Brain pericyte (primary cell): ENCODE data around the gene NDUFAF5.
"Not testable (repeated sequence)": the region's sequence is repeated elsewhere in the genome, so short reads cannot be mapped to it uniquely, and the experiment has no call there.

Source experiments
- DNase-seq: peaks from one replicate; pipeline ENCODE4 v3.0.0-alpha.2; 2012; ENCODE audit warnings: low read depth, low spot score

Gene NDUFAF5

GRCh38 chr20:13784893-13785715 is at the start of gene NDUFAF5, which contains the start of gene ESF1:
Gene NDUFAF5, plus strand, starts transcription at chr20:13785028. Its CDS starts 41 bp downstream, at chr20:13785069.
Gene ESF1, minus strand, starts transcription at chr20:13784919. Its CDS starts 1,779 bp downstream, at chr20:13783140.
- peak; percentile 88 for DNase-seq

GRCh38 chr20:13735826-13736225 is 49.0 kb upstream of the NDUFAF5 start:
- no peak for DNase-seq

GRCh38 chr20:13736436-13737191 is 48.2 kb upstream of the NDUFAF5 start:
- DNase-seq, result no peak

GRCh38 chr20:13738187-13738586 is 46.6 kb upstream of the NDUFAF5 start:
- DNase-seq, result not testable (repeated sequence)

- no peak for DNase-seq
Observed at GRCh38 chr20:13739731-13740649, 44.8 kb upstream of the NDUFAF5 start.

GRCh38 chr20:13741879-13742278 is 42.9 kb upstream of the NDUFAF5 start:
- no peak for DNase-seq

- no peak for DNase-seq
Observed at GRCh38 chr20:13744352-13744751, 40.5 kb upstream of the NDUFAF5 start.

GRCh38 chr20:13745784-13746183 is 39.0 kb upstream of the NDUFAF5 start:
- DNase-seq, result no peak

- no peak for DNase-seq
Observed at GRCh38 chr20:13749811-13750210, 35.0 kb upstream of the NDUFAF5 start.

- DNase-seq, result no peak
Observed at GRCh38 chr20:13753436-13754036, 31.3 kb upstream of the NDUFAF5 start.

GRCh38 chr20:13755809-13756208 is 29.0 kb upstream of the NDUFAF5 start:
- DNase-seq, result no peak

GRCh38 chr20:13756551-13756950 is 28.3 kb upstream of the NDUFAF5 start:
- no peak for DNase-seq

GRCh38 chr20:13758884-13759283 is 25.9 kb upstream of the NDUFAF5 start:
- DNase-seq, result no peak

GRCh38 chr20:13760451-13760946 is 24.3 kb upstream of the NDUFAF5 start:
- DNase-seq, result not testable (repeated sequence)

GRCh38 chr20:13765299-13765698 is 19.5 kb upstream of the NDUFAF5 start:
- no peak for DNase-seq

- DNase-seq, result no peak
Observed at GRCh38 chr20:13765868-13766416, 18.9 kb upstream of the NDUFAF5 start.

GRCh38 chr20:13770141-13770540 is 14.7 kb upstream of the NDUFAF5 start:
- DNase-seq, result no peak

GRCh38 chr20:13771853-13772453 is 12.9 kb upstream of the NDUFAF5 start:
- DNase-seq, result no peak

GRCh38 chr20:13772529-13772928 is 12.3 kb upstream of the NDUFAF5 start:
- DNase-seq, result no peak

GRCh38 chr20:13775867-13776266 is 9.0 kb upstream of the NDUFAF5 start:
- no peak for DNase-seq
